MCF 10A (cell line): Measurements from ENCODE around the gene MAPK8IP2. TPM values are rescaled to one million over a fixed set of nuclear protein-coding genes. Genes with fewer than 3 reads are reported as not detected.
A peak's percentile ranks its signal among the peaks of the same experiment; 100 is the strongest.
"Not testable (repeated sequence)": the region's sequence is repeated elsewhere in the genome, so short reads cannot be mapped to it uniquely, and the experiment has no call there.

Source experiments
- BruUV-seq: library from RNA; stranded (reverse); fragments of 400-500 nt; replicated peaks from 2 replicates; lab custom pipeline; 2021; lab: Mats Ljungman, UMichigan
- CTCF ChIA-PET: fragments of 300-600 bp; sonication (Branson Sonifier 250); formaldehyde crosslinking; extraction: SDS; loops from one replicate; lab custom pipeline; 2021; ENCODE audit warnings: antibody characterized with exemption, inconsistent platforms; lab: Yijun Ruan, JAX
- POLR2A ChIA-PET: fragments of 300-600, 350-650 bp; sonication (Branson Sonifier 250); formaldehyde crosslinking; extraction: SDS; loops from one replicate; lab custom pipeline; 2020; ENCODE audit warnings: antibody characterized with exemption, inconsistent platforms; lab: Yijun Ruan, JAX
- DNase-seq: peaks from one replicate; pipeline ENCODE4 v3.0.0-alpha.2; 2018; ENCODE audit not compliant: unreplicated experiment
- H3K27ac Mint-ChIP-seq: one replicate; pipeline ENCODE4 v1.8.0; 2022; ENCODE audit warnings: mild to moderate bottlenecking, low read depth, mixed read lengths; ENCODE audit not compliant: unreplicated experiment
- H3K27me3 Mint-ChIP-seq: one replicate; pipeline ENCODE4 v1.8.0; 2022; ENCODE audit warnings: mixed read lengths; ENCODE audit not compliant: insufficient read depth, unreplicated experiment
- H3K36me3 Mint-ChIP-seq: one replicate; pipeline ENCODE4 v1.8.0; 2022; ENCODE audit warnings: mild to moderate bottlenecking, moderate library complexity, mixed read lengths; ENCODE audit not compliant: insufficient read depth, unreplicated experiment
- H3K4me1 Mint-ChIP-seq: one replicate; pipeline ENCODE4 v1.8.0; 2022; ENCODE audit warnings: mixed read lengths; ENCODE audit not compliant: insufficient read depth, unreplicated experiment
- H3K4me3 Mint-ChIP-seq: one replicate; pipeline ENCODE4 v1.8.0; 2022; ENCODE audit warnings: mild to moderate bottlenecking, moderate library complexity, mixed read lengths; ENCODE audit not compliant: unreplicated experiment
- H3K9me3 Mint-ChIP-seq: one replicate; pipeline ENCODE4 v1.8.0; 2022; ENCODE audit warnings: mixed read lengths; ENCODE audit not compliant: unreplicated experiment
- CTCF ChIP-seq: fragments of 200-600 bp; IDR thresholded peaks from one replicate; pipeline ENCODE4 v1.8.0; 2022; ENCODE audit warnings: antibody characterized with exemption, mild to moderate bottlenecking; ENCODE audit not compliant: unreplicated experiment
- intact Hi-C: fragments of 100-400 bp; cut with micrococcal nuclease; formaldehyde crosslinking; loops from 2 replicates; pipeline ENCODE4 v1.14.1; 2022
- total RNA-seq: library from RNA; stranded (reverse); gene quantifications from 2 replicates; pipeline ENCODE4 v1.2.3, GENCODE V29; 2022

Gene MAPK8IP2
- total RNA-seq, 1 experiment from 2014 or later: 1.2 TPM

GRCh38 chr22:50612528-50613221, 12.1 kb downstream of the MAPK8IP2 start:
- no peaks in the 10 kb centered on the region for H3K9me3 Mint-ChIP-seq
- no peak for TF ChIP-seq CTCF
- BruUV-seq: no TSS peak
- DNase-seq: peak; percentile 18
- ChIA-PET CTCF (interaction anchor here (0.6 to 1.7 kb wide), 4 partner anchors 9 to 94 kb away, joined by 3 to 8 read pairs (median 6); no protein-coding TSS in a partner anchor), POLR2A (interaction anchor here (0.6 kb wide), 1 partner anchor 74 kb away, joined by 3 read pairs; no protein-coding TSS in a partner anchor)
- H3K4me3 Mint-ChIP-seq: no peak overlapping the region
- peaks cover 18% of the 10 kb centered on the region for H3K27me3 Mint-ChIP-seq
- intact Hi-C loops: no loop called here
- no peaks in the 10 kb centered on the region for H3K4me1 Mint-ChIP-seq
- H3K36me3 Mint-ChIP-seq: no peaks in the 10 kb centered on the region
- no peak overlapping the region for H3K27ac Mint-ChIP-seq

- POLR2A ChIA-PET: interaction anchor here (0.6 kb wide), 1 partner anchor 74 kb away, joined by 3 read pairs; no protein-coding TSS in a partner anchor
- intact Hi-C loops: no loop called here
- H3K36me3 Mint-ChIP-seq: no peaks in the 10 kb centered on the region
- no peaks in the 10 kb centered on the region for H3K4me1 Mint-ChIP-seq
- no peaks in the 10 kb centered on the region for H3K9me3 Mint-ChIP-seq
- H3K27ac Mint-ChIP-seq: no peak overlapping the region
- TF ChIP-seq CTCF: no peak
- H3K27me3 Mint-ChIP-seq: peaks cover 12% of the 10 kb centered on the region
- CTCF ChIA-PET: interaction anchor here (0.6 to 1.2 kb wide), 2 partner anchors 47 to 50 kb away, joined by 3 to 8 read pairs; no protein-coding TSS in a partner anchor
- DNase-seq: no peak
- BruUV-seq: no TSS peak
- H3K4me3 Mint-ChIP-seq: no peak overlapping the region
Observed at GRCh38 chr22:50613291-50613981, 12.8 kb downstream of the MAPK8IP2 start.

- H3K27ac Mint-ChIP-seq, H3K36me3 Mint-ChIP-seq, DNase-seq, H3K4me3 Mint-ChIP-seq, H3K9me3 Mint-ChIP-seq, H3K4me1 Mint-ChIP-seq, intact Hi-C loops, BruUV-seq: not testable (repeated sequence)
- CTCF ChIA-PET: interaction anchor here (0.6 kb wide), 1 partner anchor 19 kb away, joined by 3 read pairs; no protein-coding TSS in a partner anchor
- POLR2A ChIA-PET: interaction anchor here (0.7 kb wide), 2 partner anchors 14 to 27 kb away, joined by 3 read pairs; no protein-coding TSS in a partner anchor
- H3K27me3 Mint-ChIP-seq: peaks cover 12% of the 10 kb centered on the region
Observed at GRCh38 chr22:50614296-50614695, 13.7 kb downstream of the MAPK8IP2 start.

GRCh38 chr22:50620593-50621355, 20.2 kb downstream of the MAPK8IP2 start:
- H3K4me3 Mint-ChIP-seq: peak overlapping the region; percentile 68
- no peak overlapping the region for H3K27ac Mint-ChIP-seq
- ChIA-PET POLR2A (interaction anchor here (0.7 to 3.3 kb wide), 24 partner anchors 12 to 377 kb away, joined by 3 to 74 read pairs (median 6); partner anchors contain the start of genes CHKB, HDAC10, KLHDC7B and LMF2), CTCF (interaction anchor here (0.6 to 3.4 kb wide), 37 partner anchors 9 to 368 kb away, joined by 3 to 17 read pairs (median 4); partner anchors contain the start of genes LMF2, NCAPH2, SCO2 and SYCE3)
- no peaks in the 10 kb centered on the region for H3K9me3 Mint-ChIP-seq
- peak; percentile 17 for DNase-seq
- H3K4me1 Mint-ChIP-seq: peaks cover 26% of the 10 kb centered on the region
- H3K27me3 Mint-ChIP-seq: no peaks in the 10 kb centered on the region
- no TSS peak for BruUV-seq
- H3K36me3 Mint-ChIP-seq: peaks cover 10% of the 10 kb centered on the region
- no peak for TF ChIP-seq CTCF
- intact Hi-C loops: loop anchor here (2.0 to 5.0 kb wide), 5 partner anchors 38 to 368 kb away; partner anchors contain the start of genes CHKB, HDAC10, LMF2 and NCAPH2
